ENCODE results near the gene DISC1.

GRCh38 chr1:231957359-231957758 lies 330.8 kb downstream of the DISC1 start:
- TF ChIP-seq POLR2A (IDR thresholded peaks at IDR 0.05) (no peak), CTCF (IDR thresholded peaks at IDR 0.05) (no peak)
